SH-SY5Y (cell line): ENCODE results near the gene SALL1.

Experiments used
- GATA2 ChIP-seq: IDR thresholded peaks from 2 replicates; pipeline ENCODE4 v1.6.1; 2011; ENCODE audit warnings: mild to moderate bottlenecking, low read depth, low read length
- GATA3 ChIP-seq: IDR thresholded peaks from 2 replicates; pipeline ENCODE4 v1.6.1; 2011; ENCODE audit warnings: low read depth, mild to moderate bottlenecking, low read length, moderate library complexity

DNA sequence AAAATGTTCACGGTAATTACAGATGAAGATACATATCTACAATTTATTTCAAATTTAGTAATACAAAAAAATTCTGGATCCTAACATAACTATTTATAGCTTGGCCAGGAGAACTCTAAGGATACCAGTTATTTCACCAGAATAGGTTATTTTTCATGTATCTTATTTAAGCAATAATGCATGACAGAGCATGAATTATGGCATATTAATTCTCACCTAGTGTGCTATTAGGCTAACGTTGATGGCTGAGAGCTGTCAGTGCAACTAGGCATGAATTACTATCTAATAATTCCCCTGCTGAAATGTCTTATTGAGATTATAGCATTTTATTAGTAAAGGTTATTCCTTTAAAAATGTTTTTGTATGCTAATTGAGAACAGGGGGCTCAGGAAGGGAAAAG is 44.5 kb downstream of the SALL1 start:
- TF ChIP-seq GATA3 = no peak
- no peak for TF ChIP-seq GATA2
